ENCODE measurements around the gene ROR1. TPM values are rescaled to one million over a fixed set of nuclear protein-coding genes. Genes with fewer than 3 reads are reported as not detected.

ROR1 gene
- total RNA-seq, 1 experiment from 2014 or later = 2.7 TPM

GRCh38 chr1:63773496-63773814 lies 362 bp upstream of the ROR1 start (continued):
- TF ChIP-seq EGR1 (IDR thresholded peaks at IDR 0.05; ENCODE audit: low read depth) (no peak), ELF1 (IDR thresholded peaks at IDR 0.05; ENCODE audit: borderline replicate concordance, low read depth) (no peak), JUND (IDR thresholded peaks at IDR 0.05) (no peak), SP1 (IDR thresholded peaks at IDR 0.05; ENCODE audit: low read depth) (no peak; the same call in 1 of the 2 replicates)
- TF ChIP-seq, protein P1, sequence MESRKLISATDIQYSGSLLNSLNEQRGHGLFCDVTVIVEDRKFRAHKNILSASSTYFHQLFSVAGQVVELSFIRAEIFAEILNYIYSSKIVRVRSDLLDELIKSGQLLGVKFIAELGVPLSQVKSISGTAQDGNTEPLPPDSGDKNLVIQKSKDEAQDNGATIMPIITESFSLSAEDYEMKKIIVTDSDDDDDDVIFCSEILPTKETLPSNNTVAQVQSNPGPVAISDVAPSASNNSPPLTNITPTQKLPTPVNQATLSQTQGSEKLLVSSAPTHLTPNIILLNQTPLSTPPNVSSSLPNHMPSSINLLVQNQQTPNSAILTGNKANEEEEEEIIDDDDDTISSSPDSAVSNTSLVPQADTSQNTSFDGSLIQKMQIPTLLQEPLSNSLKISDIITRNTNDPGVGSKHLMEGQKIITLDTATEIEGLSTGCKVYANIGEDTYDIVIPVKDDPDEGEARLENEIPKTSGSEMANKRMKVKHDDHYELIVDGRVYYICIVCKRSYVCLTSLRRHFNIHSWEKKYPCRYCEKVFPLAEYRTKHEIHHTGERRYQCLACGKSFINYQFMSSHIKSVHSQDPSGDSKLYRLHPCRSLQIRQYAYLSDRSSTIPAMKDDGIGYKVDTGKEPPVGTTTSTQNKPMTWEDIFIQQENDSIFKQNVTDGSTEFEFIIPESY (IDR thresholded peaks at IDR 0.05; ENCODE audit: extremely low read depth, insufficient replicate concordance, low read length) = no peak

GRCh38 chr1:63774617-63775417 lies 1.0 kb downstream of the ROR1 start:
- RAD21 ChIA-PET (ENCODE audit: low non-redundant PET in 1 of 2, low total read pairs in 2 of 2, uncharacterized antibody in 2 of 2, unreplicated experiment in 2 of 2) = no interaction called here
- Histone ChIP-seq H3K9ac (ENCODE audit: low read length) (peak overlapping the region; percentile 50; the same call in 1 of the 2 replicates), H3K27me3 (ENCODE audit: insufficient read depth, low read length) (no peaks in the 10 kb centered on the region), H3K4me2 (ENCODE audit: low read length) (peak overlapping the region; percentile 81), H3K4me3 (replicated peaks in 1 of 2; ENCODE audit: low read depth in 1 of 2, low read length in 2 of 2) (peak overlapping the region; percentile 56 to 58), H3K36me3 (ENCODE audit: control insufficient read depth in 1 of 2, insufficient read depth in 2 of 2, low read length in 2 of 2) (no peaks in the 10 kb centered on the region), H3K4me1 (ENCODE audit: control insufficient read depth in 1 of 2, insufficient read depth in 2 of 2, low read length in 2 of 2) (peaks cover 11 to 24% of the 10 kb centered on the region in 2 experiments; a peak in 3 of 4 replicates), H3K9me2 (ENCODE audit: insufficient read depth) (no peaks in the 10 kb centered on the region), H3K9me3 (ENCODE audit: control insufficient read depth in 1 of 2, insufficient read depth in 1 of 2, low read depth in 1 of 2, low read length in 2 of 2) (no peaks in the 10 kb centered on the region), H2AFZ (ENCODE audit: low read depth, low read length, poor library complexity, severe bottlenecking) (no peak overlapping the region), H3K79me2 (ENCODE audit: insufficient read depth, low read length) (no peaks in the 10 kb centered on the region), H3K27ac (ENCODE audit: low read depth, low read length) (no peak overlapping the region; the same call in 1 of the 2 replicates), H4K20me1 (ENCODE audit: insufficient read depth) (no peaks in the 10 kb centered on the region)
- POLR2A ChIA-PET = no interaction called here
- intact Hi-C loops (cut with micrococcal nuclease) = loop anchor here (5.0 to 10.0 kb wide), 3 partner anchors 140 to 362 kb away; no protein-coding TSS in a partner anchor
- BruUV-seq (replicated peaks) = no TSS peak
- ATAC-seq (no peak; the same call in 1 of the 2 replicates), DNase-seq (ENCODE audit: low read depth, low spot score) (no peak)
- CTCF ChIA-PET = interaction anchor here (0.8 to 2.1 kb wide), 3 partner anchors 25 to 363 kb away, joined by 3 to 12 read pairs (median 3); no protein-coding TSS in a partner anchor
- TF ChIP-seq EZH2phosphoT487 (IDR thresholded peaks at IDR 0.05; ENCODE audit: borderline replicate concordance) (no peak), CTCF (IDR thresholded peaks at IDR 0.05 in 2 of 3, conservative IDR thresholded peaks at IDR 0.05 in 1 of 3; ENCODE audit: borderline replicate concordance in 1 of 3, insufficient read depth in 1 of 3, low read depth in 2 of 3, low read length in 2 of 3) (no peak), EZH2 (IDR thresholded peaks at IDR 0.05) (no peak), FOSL1 (IDR thresholded peaks at IDR 0.05; ENCODE audit: low read depth) (no peak), POLR2AphosphoS5 (IDR thresholded peaks at IDR 0.05; ENCODE audit: low read depth, low read length) (no peak)
- TF ChIP-seq, protein P2, sequence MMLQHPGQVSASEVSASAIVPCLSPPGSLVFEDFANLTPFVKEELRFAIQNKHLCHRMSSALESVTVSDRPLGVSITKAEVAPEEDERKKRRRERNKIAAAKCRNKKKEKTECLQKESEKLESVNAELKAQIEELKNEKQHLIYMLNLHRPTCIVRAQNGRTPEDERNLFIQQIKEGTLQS (IDR thresholded peaks at IDR 0.05) = no peak

All from HCT116 (cell line).